HL-60 (cell line): Measurements from ENCODE around the gene EIF4G1.
A peak's percentile ranks its signal among the peaks of the same experiment; 100 is the strongest.
"Not testable (repeated sequence)": the region's sequence is repeated elsewhere in the genome, so short reads cannot be mapped to it uniquely, and the experiment has no call there.

ENCODE experiments used
- DNase-seq, 2 experiments: peaks; one replicate each; pipeline ENCODE4 v3.0.0-alpha.2; 2010 to 2020; ENCODE audit warnings: low read depth in 1 of 2, low spot score in 1 of 2
- H3K27ac ChIP-seq: fragments of 250-450 bp; sonication (Bioruptor Pico); replicated peaks from 2 replicates; pipeline ENCODE4 v1.5.1; 2020; ENCODE audit warnings: mild to moderate bottlenecking, moderate library complexity
- H3K27me3 ChIP-seq: fragments of 250-450 bp; sonication (Bioruptor Pico); 2 replicates; pipeline ENCODE4 v1.5.1; 2021; ENCODE audit warnings: mild to moderate bottlenecking, moderate library complexity; ENCODE audit not compliant: insufficient read depth, poor library complexity, severe bottlenecking
- H3K4me3 ChIP-seq: replicated peaks from 2 replicates; pipeline ENCODE4 v1.5.1; 2011; ENCODE audit warnings: mild to moderate bottlenecking, control low read depth, low read length; ENCODE audit not compliant: insufficient read depth
- CTCF ChIP-seq: IDR thresholded peaks from one replicate; pipeline ENCODE4 v1.5.1; 2011; ENCODE audit warnings: low read length, control low read depth, inconsistent platforms; ENCODE audit not compliant: insufficient read depth
- GABPA ChIP-seq: IDR thresholded peaks from 2 replicates; pipeline ENCODE4 v1.6.1; 2012; ENCODE audit warnings: low read depth
- POLR2AphosphoS5 ChIP-seq: IDR thresholded peaks from 2 replicates; pipeline ENCODE4 v1.6.1; 2012; ENCODE audit warnings: low read depth
- REST ChIP-seq: IDR thresholded peaks from 2 replicates; pipeline ENCODE4 v1.6.1; 2012; ENCODE audit warnings: low read depth; ENCODE audit not compliant: insufficient replicate concordance
- SPI1 ChIP-seq: IDR thresholded peaks from 2 replicates; pipeline ENCODE4 v1.6.1; 2012; ENCODE audit warnings: low read depth, mild to moderate bottlenecking, borderline replicate concordance
- long read RNA-seq: library from polyadenylated mRNA; unstranded; transcript quantifications from one replicate; pipeline ENCODE4 v2.0.0, GENCODE V29; 2020

The EIF4G1 gene, protein sequence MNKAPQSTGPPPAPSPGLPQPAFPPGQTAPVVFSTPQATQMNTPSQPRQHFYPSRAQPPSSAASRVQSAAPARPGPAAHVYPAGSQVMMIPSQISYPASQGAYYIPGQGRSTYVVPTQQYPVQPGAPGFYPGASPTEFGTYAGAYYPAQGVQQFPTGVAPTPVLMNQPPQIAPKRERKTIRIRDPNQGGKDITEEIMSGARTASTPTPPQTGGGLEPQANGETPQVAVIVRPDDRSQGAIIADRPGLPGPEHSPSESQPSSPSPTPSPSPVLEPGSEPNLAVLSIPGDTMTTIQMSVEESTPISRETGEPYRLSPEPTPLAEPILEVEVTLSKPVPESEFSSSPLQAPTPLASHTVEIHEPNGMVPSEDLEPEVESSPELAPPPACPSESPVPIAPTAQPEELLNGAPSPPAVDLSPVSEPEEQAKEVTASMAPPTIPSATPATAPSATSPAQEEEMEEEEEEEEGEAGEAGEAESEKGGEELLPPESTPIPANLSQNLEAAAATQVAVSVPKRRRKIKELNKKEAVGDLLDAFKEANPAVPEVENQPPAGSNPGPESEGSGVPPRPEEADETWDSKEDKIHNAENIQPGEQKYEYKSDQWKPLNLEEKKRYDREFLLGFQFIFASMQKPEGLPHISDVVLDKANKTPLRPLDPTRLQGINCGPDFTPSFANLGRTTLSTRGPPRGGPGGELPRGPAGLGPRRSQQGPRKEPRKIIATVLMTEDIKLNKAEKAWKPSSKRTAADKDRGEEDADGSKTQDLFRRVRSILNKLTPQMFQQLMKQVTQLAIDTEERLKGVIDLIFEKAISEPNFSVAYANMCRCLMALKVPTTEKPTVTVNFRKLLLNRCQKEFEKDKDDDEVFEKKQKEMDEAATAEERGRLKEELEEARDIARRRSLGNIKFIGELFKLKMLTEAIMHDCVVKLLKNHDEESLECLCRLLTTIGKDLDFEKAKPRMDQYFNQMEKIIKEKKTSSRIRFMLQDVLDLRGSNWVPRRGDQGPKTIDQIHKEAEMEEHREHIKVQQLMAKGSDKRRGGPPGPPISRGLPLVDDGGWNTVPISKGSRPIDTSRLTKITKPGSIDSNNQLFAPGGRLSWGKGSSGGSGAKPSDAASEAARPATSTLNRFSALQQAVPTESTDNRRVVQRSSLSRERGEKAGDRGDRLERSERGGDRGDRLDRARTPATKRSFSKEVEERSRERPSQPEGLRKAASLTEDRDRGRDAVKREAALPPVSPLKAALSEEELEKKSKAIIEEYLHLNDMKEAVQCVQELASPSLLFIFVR (N-terminal part only)
- long read RNA-seq, full-length matches to known transcripts = 45 of 589 reads
- long read RNA-seq, partial matches to known transcripts = 367 of 589 reads
- long read RNA-seq, other reads (novel, unspliced or antisense) = 177 of 589 reads

GRCh38 chr3:184314363-184314699, at the start of gene EIF4G1:
TSS of gene EIF4G1 (plus strand) at chr3:184314606. CDS start at chr3:184315797, 1,191 bp downstream.
- TF ChIP-seq REST (no peak), POLR2AphosphoS5 (peak; percentile 91)
- Histone ChIP-seq H3K27me3 (no peaks in the 10 kb centered on the region), H3K4me3 (peak within 1 kb of the TSS; percentile 88), H3K27ac (peak within 1 kb of the TSS; percentile 98)
- peak; percentile 85 to 91 for DNase-seq

GRCh38 chr3:184267249-184267648, 47.2 kb upstream of the EIF4G1 start:
- H3K4me3 ChIP-seq, H3K27ac ChIP-seq, DNase-seq, H3K27me3 ChIP-seq: not testable (repeated sequence)

DNA sequence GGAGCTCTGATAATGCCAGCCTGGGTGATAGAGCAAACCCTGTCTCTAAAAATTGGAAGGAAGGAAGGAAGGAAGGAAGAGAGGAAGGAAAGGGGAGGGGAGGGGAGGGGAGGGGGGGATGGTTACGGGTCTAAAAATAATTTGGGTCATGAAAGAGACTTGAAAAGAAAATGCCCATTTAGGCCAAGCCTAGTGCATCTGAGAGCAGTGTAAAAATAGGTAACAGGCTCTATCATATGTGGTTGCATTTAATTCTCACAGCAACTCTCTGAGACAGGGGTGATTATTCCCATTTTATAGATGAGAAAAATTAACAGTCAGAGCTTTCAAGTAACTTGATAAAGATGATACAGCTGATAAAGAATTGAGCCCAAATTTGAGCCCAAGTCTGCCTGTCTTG, 42.1 kb upstream of the EIF4G1 start:
- no peak for TF ChIP-seq CTCF
- no peak for TF ChIP-seq GABPA
- TF ChIP-seq POLR2AphosphoS5 = no peak
- TF ChIP-seq SPI1 = no peak
- TF ChIP-seq REST = no peak
- Histone ChIP-seq H3K4me3 (no peak overlapping the region), H3K27me3 (peaks cover 17% of the 10 kb centered on the region), H3K27ac (no peak overlapping the region)
- DNase-seq = no peak

DNA sequence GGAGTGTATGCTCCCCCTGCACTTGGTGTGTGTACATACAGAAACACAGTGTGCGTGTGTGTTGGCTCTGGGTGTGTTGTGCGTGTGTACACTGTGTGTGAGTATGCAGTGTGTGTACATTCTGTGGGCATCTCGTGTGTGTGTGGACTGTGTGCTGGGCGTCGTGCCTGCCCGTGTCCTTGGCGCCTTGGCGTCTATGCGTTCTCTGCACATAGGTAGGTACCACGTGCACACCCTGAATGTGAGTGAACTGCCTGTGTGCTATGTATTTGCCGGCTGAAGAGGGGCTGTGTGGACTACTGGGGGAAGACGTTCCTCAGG, 39.1 kb upstream of the EIF4G1 start:
- DNase-seq = no peak
- no peak overlapping the region for H3K27ac ChIP-seq
- H3K4me3 ChIP-seq = no peak overlapping the region
- TF ChIP-seq REST (no peak), POLR2AphosphoS5 (no peak), SPI1 (no peak), CTCF (no peak), GABPA (no peak)
- H3K27me3 ChIP-seq = peaks cover 17% of the 10 kb centered on the region
